Suprapubic skin (tissue), 4 donors: Measurements from ENCODE around the gene FAM229A. TPM values are rescaled to one million over a fixed set of nuclear protein-coding genes. Genes with fewer than 3 reads are reported as not detected.

Source experiments
- DNase-seq, 2 donors: peaks; one replicate each; pipeline ENCODE4 v3.0.0-alpha.2; 2019; ENCODE audit warnings: low spot score in 2 of 2
- H3K27ac ChIP-seq: fragments of 200-600 bp; sonication (generic); one replicate; pipeline ENCODE4 v1.5.1; 2019
- H3K27me3 ChIP-seq: fragments of 200-600 bp; sonication (generic); one replicate; pipeline ENCODE4 v1.5.1; 2019
- H3K36me3 ChIP-seq: fragments of 200-600 bp; sonication (generic); one replicate; pipeline ENCODE4 v1.5.1; 2019
- H3K4me1 ChIP-seq: fragments of 200-600 bp; sonication (generic); one replicate; pipeline ENCODE4 v1.5.1; 2019
- H3K4me3 ChIP-seq: fragments of 200-600 bp; sonication (generic); one replicate; pipeline ENCODE4 v1.5.1; 2019; ENCODE audit warnings: mild to moderate bottlenecking
- H3K9me3 ChIP-seq: fragments of 200-600 bp; sonication (generic); one replicate; pipeline ENCODE4 v1.5.1; 2019
- EP300 ChIP-seq: sonication (generic); formaldehyde crosslinking; IDR thresholded peaks from one replicate; pipeline ENCODE4 v1.6.1; 2017; ENCODE audit warnings: antibody characterized with exemption
- POLR2A ChIP-seq, 2 donors: fragments of 450-650 bp; IDR thresholded peaks; one replicate each; pipeline ENCODE4 v1.6.1; 2017; ENCODE audit warnings: antibody characterized with exemption in 2 of 2, mild to moderate bottlenecking in 2 of 2, moderate library complexity in 2 of 2
- POLR2AphosphoS5 ChIP-seq, 3 donors: sonication (generic); formaldehyde crosslinking; IDR thresholded peaks; one replicate each; pipeline ENCODE4 v1.6.1; 2017; ENCODE audit warnings: antibody characterized with exemption in 3 of 3
- whole genome bisulfite sequencing: methylation state at CpG from one replicate; pipeline ENCODE4 v1.1.5; 2018; 5-methylcytosine and 5-hydroxymethylcytosine counted together
- total RNA-seq, 4 donors: library from RNA; depleted of rRNA; stranded (reverse); fragments of >200 nt; gene quantifications; one replicate each; pipeline ENCODE4 v1.1.0, GENCODE V29; 2016
- TF ChIP-seq, protein P1 (sequence below), 2 donors: fragments of 200-600 bp in 1 of 2; fragments of 450-650 bp in 1 of 2; sonication (generic) in 1 of 2; IDR thresholded peaks; one replicate each; pipeline ENCODE4 v1.5.1; 2016 to 2019; ENCODE audit warnings: antibody characterized with exemption in 2 of 2, mild to moderate bottlenecking in 1 of 2, moderate library complexity in 1 of 2

Gene FAM229A, protein sequence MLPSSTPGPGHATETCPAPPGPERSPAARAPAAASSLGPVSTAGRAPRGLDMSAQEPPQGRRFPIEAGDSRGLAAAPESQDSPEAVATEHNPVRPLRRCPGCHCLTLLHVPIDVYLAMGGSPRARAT
- 10 to 100 TPM in 3 of 4 donors, 1 to 10 TPM in 1; 4.4 to 41.8 (median 16.3) TPM for total RNA-seq

DNA sequence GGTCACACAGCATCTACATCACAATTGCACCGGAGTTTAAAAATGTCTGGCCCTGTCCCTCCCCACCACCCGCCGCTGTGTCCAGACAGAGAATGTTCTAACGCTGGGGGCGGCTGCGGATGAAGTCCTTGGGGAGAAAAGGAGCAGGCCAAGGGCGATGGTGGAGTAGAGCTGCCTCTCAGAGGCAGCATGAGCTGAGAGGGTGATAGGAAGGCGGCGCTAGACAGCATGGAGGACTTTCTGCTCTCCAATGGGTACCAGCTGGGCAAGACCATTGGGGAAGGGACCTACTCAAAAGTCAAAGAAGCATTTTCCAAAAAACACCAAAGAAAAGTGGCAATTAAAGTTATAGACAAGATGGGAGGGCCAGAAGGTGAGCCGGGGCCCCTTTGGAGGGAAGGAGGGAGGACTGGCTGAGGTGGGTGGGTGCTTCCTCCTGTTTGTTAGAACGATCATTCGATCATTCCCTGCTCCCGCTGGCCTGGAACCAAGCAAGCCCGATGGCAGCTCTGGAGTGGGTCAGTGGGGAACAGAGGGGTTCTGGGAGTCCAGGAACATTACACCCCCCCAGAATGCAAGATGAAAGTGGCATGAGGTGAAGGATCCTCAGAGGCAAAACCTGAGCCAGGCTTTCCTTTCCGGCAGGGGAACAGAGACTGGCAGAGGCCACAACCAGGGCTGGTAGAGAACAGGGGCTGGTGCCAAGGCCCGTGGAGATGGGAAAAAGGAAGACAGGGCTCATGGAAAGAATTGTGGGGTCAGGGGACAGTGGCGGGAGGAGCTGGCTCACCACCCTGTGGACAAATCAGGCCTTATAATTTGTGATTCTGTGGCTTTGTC lies at the start of gene FAM229A, which contains the start of gene TSSK3:
TSS of gene FAM229A (minus strand) at position 12 of the 840 bp plus-strand sequence. CDS start 394 bp downstream, outside the sequence.
TSS of gene TSSK3 (plus strand) at position 66 of the 840 bp plus-strand sequence. CDS start at position 229, 163 bp downstream.
- 69% methylated on average over 17 of the region's 17 CpGs for WGBS
- H3K36me3 ChIP-seq = peaks cover 34% of the 10 kb centered on the region
- H3K4me1 ChIP-seq = peaks cover 18% of the 10 kb centered on the region
- no peaks in the 10 kb centered on the region for H3K9me3 ChIP-seq
- no peak for DNase-seq
- TF ChIP-seq, protein P1, sequence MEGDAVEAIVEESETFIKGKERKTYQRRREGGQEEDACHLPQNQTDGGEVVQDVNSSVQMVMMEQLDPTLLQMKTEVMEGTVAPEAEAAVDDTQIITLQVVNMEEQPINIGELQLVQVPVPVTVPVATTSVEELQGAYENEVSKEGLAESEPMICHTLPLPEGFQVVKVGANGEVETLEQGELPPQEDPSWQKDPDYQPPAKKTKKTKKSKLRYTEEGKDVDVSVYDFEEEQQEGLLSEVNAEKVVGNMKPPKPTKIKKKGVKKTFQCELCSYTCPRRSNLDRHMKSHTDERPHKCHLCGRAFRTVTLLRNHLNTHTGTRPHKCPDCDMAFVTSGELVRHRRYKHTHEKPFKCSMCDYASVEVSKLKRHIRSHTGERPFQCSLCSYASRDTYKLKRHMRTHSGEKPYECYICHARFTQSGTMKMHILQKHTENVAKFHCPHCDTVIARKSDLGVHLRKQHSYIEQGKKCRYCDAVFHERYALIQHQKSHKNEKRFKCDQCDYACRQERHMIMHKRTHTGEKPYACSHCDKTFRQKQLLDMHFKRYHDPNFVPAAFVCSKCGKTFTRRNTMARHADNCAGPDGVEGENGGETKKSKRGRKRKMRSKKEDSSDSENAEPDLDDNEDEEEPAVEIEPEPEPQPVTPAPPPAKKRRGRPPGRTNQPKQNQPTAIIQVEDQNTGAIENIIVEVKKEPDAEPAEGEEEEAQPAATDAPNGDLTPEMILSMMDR (IDR thresholded peaks at IDR 0.05) = no peak
- TF ChIP-seq POLR2A (IDR thresholded peaks at IDR 0.05) (no peak), EP300 (no peak), POLR2AphosphoS5 (IDR thresholded peaks at IDR 0.05) (no peak)
- peak within 1 kb of the TSS; percentile 50 for H3K4me3 ChIP-seq
- peak within 1 kb of the TSS; percentile 61 for H3K27ac ChIP-seq
- H3K27me3 ChIP-seq = no peaks in the 10 kb centered on the region

DNA sequence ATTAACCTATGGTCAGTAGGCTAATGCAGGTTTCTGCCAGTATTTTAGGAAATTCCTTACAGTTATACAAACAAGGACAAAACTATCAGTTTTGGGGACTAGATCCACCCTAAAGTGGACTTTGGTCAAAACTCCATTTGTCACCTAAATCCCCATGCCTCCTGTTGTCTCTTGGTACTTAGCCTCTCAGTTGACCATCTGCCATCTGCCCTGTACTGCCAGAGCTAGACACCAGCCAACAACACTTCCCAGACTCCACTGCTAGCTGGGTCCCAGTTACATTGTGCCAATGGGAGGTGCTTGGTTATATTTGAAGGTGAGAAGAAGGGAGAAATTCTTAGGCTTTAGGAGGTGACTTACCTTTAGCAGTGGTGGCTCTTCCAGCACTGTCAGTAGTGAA lies 49.0 kb upstream of the FAM229A start:
- Histone ChIP-seq H3K36me3 (no peaks in the 10 kb centered on the region), H3K27ac (no peak overlapping the region), H3K4me1 (no peaks in the 10 kb centered on the region), H3K27me3 (no peaks in the 10 kb centered on the region), H3K4me3 (no peak overlapping the region), H3K9me3 (no peaks in the 10 kb centered on the region)
- no peak for DNase-seq
- no peak for TF ChIP-seq POLR2A (IDR thresholded peaks at IDR 0.05)
- TF ChIP-seq, protein P1 (IDR thresholded peaks at IDR 0.05) = no peak
- no peak for TF ChIP-seq EP300
- TF ChIP-seq POLR2AphosphoS5 (IDR thresholded peaks at IDR 0.05) = no peak

DNA sequence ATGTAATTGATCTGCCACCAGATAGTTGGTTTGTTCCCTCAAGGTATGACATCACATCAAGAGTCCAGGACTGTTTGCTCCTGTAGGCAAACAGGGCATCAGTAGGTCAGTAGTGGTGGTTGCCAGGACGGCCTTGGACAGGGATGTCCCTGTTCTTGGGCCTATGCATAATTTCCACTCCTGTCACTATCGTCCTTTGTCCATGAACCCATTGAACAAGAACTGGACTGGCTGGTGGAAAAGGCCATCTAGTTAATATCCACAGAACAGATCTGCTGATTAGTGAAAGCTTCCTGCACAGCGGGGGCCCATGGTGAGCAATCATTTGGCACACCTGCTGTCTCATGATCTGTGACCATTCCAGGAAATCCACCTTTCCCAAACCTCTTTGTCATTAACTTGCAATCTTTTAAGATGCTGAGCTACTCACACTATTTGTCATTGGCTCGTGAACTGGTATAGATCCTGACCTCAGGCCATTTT lies 44.4 kb upstream of the FAM229A start:
- WGBS = 88% methylated on average over 4 of the region's 4 CpGs
- DNase-seq = peak in 1 of 2 donors; percentile 26
- no peak for TF ChIP-seq POLR2AphosphoS5 (IDR thresholded peaks at IDR 0.05)

DNA sequence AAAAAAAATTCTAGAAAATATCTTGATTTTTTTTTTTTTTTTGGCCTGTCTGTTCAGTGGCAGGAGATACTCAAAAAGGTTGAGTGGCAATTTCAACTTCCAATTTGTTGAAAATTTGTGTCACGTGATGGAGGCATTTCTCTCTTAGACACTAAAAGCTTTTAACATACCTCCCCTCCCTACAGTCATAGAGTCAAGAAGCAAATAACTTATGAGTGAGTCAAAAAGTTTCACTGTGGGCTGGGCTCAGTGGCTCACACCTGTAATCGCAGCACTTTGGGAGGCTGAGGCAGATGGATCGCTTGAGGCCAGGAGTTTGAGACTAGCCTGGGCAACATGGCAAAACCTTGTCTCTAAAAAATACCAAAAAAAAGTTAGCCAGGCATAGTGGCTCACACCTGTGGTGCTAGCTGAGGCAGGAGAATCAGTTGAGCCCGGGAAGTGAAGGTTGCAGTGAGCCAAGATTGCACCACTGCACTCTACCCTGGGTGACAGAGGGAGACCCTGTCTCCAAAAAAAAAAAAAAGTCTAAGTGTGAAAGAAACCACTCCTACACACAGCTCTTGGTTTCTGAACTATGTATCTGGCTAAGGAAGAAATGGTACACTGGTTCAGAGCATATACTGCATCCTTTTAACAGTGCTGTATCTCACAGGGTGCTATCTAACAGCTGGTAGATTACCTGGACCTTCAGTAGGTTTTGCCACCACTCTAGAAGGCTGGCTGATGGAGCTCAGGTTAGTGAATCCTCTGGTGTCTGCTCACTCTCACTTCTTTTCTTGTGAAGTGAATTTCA lies 43.6 kb upstream of the FAM229A start:
- WGBS = 83% methylated on average over 4 of the region's 4 CpGs
- no peak overlapping the region for H3K27ac ChIP-seq
- TF ChIP-seq EP300 (no peak), POLR2AphosphoS5 (IDR thresholded peaks at IDR 0.05) (no peak), POLR2A (IDR thresholded peaks at IDR 0.05) (no peak)
- TF ChIP-seq, protein P1 (IDR thresholded peaks at IDR 0.05) = no peak

More for the DNA sequence above, 44.4 kb upstream of the FAM229A start:
- no peak overlapping the region for H3K27ac ChIP-seq
- no peaks in the 10 kb centered on the region for H3K4me1 ChIP-seq
- no peaks in the 10 kb centered on the region for H3K27me3 ChIP-seq
- no peak overlapping the region for H3K4me3 ChIP-seq
- H3K36me3 ChIP-seq = no peaks in the 10 kb centered on the region
- no peaks in the 10 kb centered on the region for H3K9me3 ChIP-seq

DNA sequence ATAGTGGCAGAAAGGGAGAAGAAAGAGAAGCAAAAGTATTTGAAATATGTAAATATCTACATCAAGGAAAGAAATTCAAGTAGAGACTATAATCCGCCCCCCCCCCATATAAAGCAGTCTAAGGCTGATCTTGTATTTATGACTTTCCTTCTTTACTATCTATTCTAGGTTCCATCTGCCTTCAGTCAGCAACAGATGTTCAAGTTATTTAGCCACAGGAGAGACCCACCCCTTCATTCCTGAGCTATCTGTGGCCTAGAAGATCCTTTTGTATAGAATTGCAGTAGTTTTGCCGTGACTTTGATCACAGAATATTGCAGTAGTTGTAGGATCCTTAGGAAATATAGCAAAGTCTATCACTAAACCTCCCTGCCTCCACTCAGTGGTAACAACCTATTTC lies 42.7 kb upstream of the FAM229A start:
- Histone ChIP-seq H3K36me3 (no peaks in the 10 kb centered on the region), H3K9me3 (no peaks in the 10 kb centered on the region), H3K27ac (no peak overlapping the region), H3K4me1 (no peaks in the 10 kb centered on the region), H3K27me3 (no peaks in the 10 kb centered on the region), H3K4me3 (no peak overlapping the region)
- TF ChIP-seq EP300 = no peak
- TF ChIP-seq, protein P1 (IDR thresholded peaks at IDR 0.05) = no peak
- no peak for TF ChIP-seq POLR2AphosphoS5 (IDR thresholded peaks at IDR 0.05)
- no peak for TF ChIP-seq POLR2A (IDR thresholded peaks at IDR 0.05)
- 39% methylated on average over 2 of the region's 2 CpGs for WGBS
- no peak for DNase-seq

More for the DNA sequence above, 43.6 kb upstream of the FAM229A start:
- Histone ChIP-seq H3K4me3 (no peak overlapping the region), H3K36me3 (no peaks in the 10 kb centered on the region), H3K4me1 (no peaks in the 10 kb centered on the region), H3K9me3 (no peaks in the 10 kb centered on the region), H3K27me3 (no peaks in the 10 kb centered on the region)
- no peak for DNase-seq
